A549 (cell line): ENCODE results near the gene SYCE3.

Experiments used
- PHF8 ChIP-seq: fragments of 200-600 bp; sonication (generic); IDR thresholded peaks from 2 replicates; pipeline ENCODE4 v1.6.1; 2016; ENCODE audit warnings: low read depth, mild to moderate bottlenecking, antibody characterized with exemption, moderate library complexity, borderline replicate concordance
- RNF2 ChIP-seq: fragments of 200-600 bp; sonication (generic); IDR thresholded peaks from 2 replicates; pipeline ENCODE4 v1.6.1; 2016; ENCODE audit warnings: low read depth, mild to moderate bottlenecking, antibody characterized with exemption, moderate library complexity, borderline replicate concordance
- ZC3H11A ChIP-seq: fragments of 450-650 bp; IDR thresholded peaks from 2 replicates; pipeline ENCODE4 v1.6.1; 2014; ENCODE audit warnings: antibody characterized with exemption, mild to moderate bottlenecking
- TF ChIP-seq, protein P1 (sequence below): fragments of >200 bp; sonication (Bioruptor Twin); formaldehyde crosslinking; IDR thresholded peaks from 3 replicates; pipeline ENCODE4 v1.5.1; 2016

GRCh38 chr22:50521710-50522109 lies 41.0 kb downstream of the SYCE3 start:
- TF ChIP-seq, protein P1, sequence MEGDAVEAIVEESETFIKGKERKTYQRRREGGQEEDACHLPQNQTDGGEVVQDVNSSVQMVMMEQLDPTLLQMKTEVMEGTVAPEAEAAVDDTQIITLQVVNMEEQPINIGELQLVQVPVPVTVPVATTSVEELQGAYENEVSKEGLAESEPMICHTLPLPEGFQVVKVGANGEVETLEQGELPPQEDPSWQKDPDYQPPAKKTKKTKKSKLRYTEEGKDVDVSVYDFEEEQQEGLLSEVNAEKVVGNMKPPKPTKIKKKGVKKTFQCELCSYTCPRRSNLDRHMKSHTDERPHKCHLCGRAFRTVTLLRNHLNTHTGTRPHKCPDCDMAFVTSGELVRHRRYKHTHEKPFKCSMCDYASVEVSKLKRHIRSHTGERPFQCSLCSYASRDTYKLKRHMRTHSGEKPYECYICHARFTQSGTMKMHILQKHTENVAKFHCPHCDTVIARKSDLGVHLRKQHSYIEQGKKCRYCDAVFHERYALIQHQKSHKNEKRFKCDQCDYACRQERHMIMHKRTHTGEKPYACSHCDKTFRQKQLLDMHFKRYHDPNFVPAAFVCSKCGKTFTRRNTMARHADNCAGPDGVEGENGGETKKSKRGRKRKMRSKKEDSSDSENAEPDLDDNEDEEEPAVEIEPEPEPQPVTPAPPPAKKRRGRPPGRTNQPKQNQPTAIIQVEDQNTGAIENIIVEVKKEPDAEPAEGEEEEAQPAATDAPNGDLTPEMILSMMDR = no peak
- TF ChIP-seq ZC3H11A (no peak), PHF8 (no peak), RNF2 (no peak)
